GM18867 (cell line): ENCODE data around the gene MBNL1.
A peak's percentile ranks its signal among the peaks of the same experiment; 100 is the strongest.

ENCODE experiments used
- ATAC-seq: cut with Tn5 transposase; IDR thresholded peaks from one replicate; pipeline ENCODE4 v1.9.1; 2021; ENCODE audit warnings: mild to moderate bottlenecking, moderate library complexity; ENCODE audit not compliant: unreplicated experiment

Gene MBNL1

GRCh38 chr3:152373379-152373778, 104.7 kb downstream of the MBNL1 start:
- ATAC-seq: no peak

- ATAC-seq: peak; percentile 37
Observed at GRCh38 chr3:152374262-152374990, 105.7 kb downstream of the MBNL1 start.

GRCh38 chr3:152375546-152375945, 106.8 kb downstream of the MBNL1 start:
- no peak for ATAC-seq

GRCh38 chr3:152376351-152377183, 107.8 kb downstream of the MBNL1 start:
- ATAC-seq: peak; percentile 77

- peak; percentile 12 for ATAC-seq
Observed at GRCh38 chr3:152377184-152377570, 108.4 kb downstream of the MBNL1 start.

- ATAC-seq: no peak
Observed at GRCh38 chr3:152379415-152380042, 110.8 kb downstream of the MBNL1 start.

GRCh38 chr3:152380043-152380442, 111.3 kb downstream of the MBNL1 start:
- no peak for ATAC-seq

- ATAC-seq: peak; percentile 37
Observed at GRCh38 chr3:152381881-152382295, 113.2 kb downstream of the MBNL1 start.

GRCh38 chr3:152382312-152383135, 113.8 kb downstream of the MBNL1 start:
- no peak for ATAC-seq

GRCh38 chr3:152383136-152383606, 114.4 kb downstream of the MBNL1 start:
- no peak for ATAC-seq

GRCh38 chr3:152384412-152384811, 115.7 kb downstream of the MBNL1 start:
- no peak for ATAC-seq

GRCh38 chr3:152385761-152386160, 117.0 kb downstream of the MBNL1 start:
- no peak for ATAC-seq

GRCh38 chr3:152386208-152386607, 117.5 kb downstream of the MBNL1 start:
- no peak for ATAC-seq

GRCh38 chr3:152388631-152389030, 119.9 kb downstream of the MBNL1 start:
- ATAC-seq: no peak

GRCh38 chr3:152389316-152389934, 120.7 kb downstream of the MBNL1 start:
- no peak for ATAC-seq

GRCh38 chr3:152390647-152391046, 121.9 kb downstream of the MBNL1 start:
- no peak for ATAC-seq

GRCh38 chr3:152391671-152392070, 122.9 kb downstream of the MBNL1 start:
- ATAC-seq: no peak

- ATAC-seq: no peak
Observed at GRCh38 chr3:152392272-152392880, 123.6 kb downstream of the MBNL1 start.

- no peak for ATAC-seq
Observed at GRCh38 chr3:152394246-152394645, 125.5 kb downstream of the MBNL1 start.

- ATAC-seq: no peak
Observed at GRCh38 chr3:152395764-152396163, 127.0 kb downstream of the MBNL1 start.
